ELF-1 (cell line): ENCODE measurements around the gene CCL1.
"Not testable (repeated sequence)": the region's sequence is repeated elsewhere in the genome, so short reads cannot be mapped to it uniquely, and the experiment has no call there.

Experiments
- DNase-seq: peaks from one replicate; pipeline ENCODE4 v3.0.0-alpha.2; 2016; ENCODE audit warnings: low read depth, low spot score

The CCL1 gene

DNA sequence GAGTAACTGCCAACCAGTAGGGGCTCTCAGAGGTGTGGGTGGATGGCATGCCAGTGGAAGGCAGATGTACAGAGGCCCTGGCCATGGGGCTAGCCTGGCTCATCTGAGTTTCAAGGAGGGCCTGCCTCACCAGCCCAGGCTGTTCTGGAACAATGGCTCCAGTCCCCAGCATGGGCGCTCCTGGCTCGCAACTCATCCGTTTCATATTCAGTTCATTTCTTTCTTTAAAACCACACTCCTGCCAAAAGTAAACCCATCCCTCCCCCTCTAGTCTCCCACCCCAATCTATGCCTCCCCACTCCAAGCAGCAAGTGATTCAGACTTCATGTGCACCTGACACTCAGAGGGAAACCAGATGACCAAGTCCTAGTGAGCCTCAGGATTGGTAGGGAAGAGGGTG lies 4.4 kb downstream of the CCL1 start:
- no peak for DNase-seq

GRCh38 chr17:34357398-34357797 lies 5.6 kb downstream of the CCL1 start:
- DNase-seq: peak; percentile 53

DNA sequence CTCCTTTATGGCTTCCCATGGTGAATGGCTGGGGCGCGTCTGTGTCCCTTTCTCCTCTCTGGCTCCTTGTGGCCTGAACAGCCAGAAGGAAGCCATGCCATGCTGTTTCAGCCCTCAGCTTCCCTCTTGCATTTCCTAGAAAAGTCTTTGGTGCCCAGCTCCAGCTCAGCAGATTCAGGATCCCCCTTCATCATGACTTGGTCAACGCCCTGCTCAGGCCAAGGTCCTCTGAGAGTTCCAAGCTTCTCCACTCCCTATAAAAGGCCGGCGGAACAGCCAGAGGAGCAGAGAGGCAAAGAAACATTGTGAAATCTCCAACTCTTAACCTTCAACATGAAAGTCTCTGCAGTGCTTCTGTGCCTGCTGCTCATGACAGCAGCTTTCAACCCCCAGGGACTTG lies 6.8 kb downstream of the CCL1 start, which contains the start of gene CCL13:
TSS of gene CCL13 (plus strand) at position 287 of the 400 bp plus-strand sequence. CDS start at position 334, 47 bp downstream.
- no peak for DNase-seq

GRCh38 chr17:34354637-34355036 lies 8.4 kb downstream of the CCL1 start:
- DNase-seq: no peak

GRCh38 chr17:34352191-34352590 lies 10.8 kb downstream of the CCL1 start:
- DNase-seq: no peak

DNA sequence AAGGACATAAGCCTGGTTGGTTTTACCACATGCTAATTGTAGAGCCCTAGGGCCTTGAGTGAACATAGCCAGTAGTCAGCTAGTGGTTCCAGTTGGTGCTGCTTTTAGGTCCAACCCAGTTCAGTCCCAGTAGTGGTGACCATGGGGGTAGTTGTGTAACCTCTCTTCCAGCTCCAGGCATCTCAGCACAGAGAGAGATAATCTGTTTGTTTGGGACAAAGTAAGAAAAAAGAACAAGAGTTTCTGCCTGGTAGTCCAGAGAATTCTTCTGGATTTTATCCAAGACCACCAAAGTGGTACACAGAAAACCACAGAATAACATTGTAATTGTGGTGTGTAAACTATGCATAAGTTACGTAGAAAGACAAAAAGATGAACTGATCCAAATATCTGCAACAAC lies 11.9 kb downstream of the CCL1 start:
- DNase-seq: no peak

DNA sequence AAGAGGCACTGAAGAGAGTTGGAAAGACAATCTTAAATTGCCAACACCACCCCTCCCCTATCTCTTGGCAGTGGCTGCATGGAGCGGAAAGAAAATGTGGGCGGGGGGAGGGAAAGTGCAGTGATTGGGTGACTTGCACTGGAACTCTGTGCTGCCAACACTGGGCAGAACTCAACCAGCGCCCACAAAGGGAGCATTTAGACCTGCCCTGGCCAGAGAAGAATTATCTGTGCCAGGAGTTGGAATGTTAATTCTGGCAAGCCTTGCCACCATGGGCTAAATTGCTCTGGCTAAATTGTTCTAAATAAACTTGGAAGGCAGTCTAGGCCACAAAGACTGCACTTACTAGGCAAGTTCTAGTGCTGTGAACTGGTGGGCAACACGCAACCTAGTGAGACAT lies 13.3 kb downstream of the CCL1 start:
- no peak for DNase-seq

DNA sequence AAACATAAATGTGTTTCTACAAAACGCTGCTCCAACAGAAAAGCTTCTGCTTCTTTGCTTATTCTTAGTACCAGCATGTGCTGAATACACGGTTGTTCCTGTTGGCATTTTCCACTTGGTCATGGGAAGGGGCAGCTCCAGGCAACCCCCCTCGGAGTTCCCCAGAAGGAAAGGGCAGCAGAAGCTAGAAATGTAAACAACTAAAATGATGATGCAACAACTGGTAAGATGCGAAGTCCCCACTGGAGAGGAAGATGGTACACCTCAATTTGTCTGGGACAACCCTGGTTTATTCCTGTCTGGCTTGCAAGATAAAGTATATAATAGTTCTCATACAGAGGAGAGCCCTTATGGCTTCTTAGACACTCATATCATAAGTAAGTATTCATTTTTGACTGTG lies 16.0 kb downstream of the CCL1 start:
- no peak for DNase-seq

DNA sequence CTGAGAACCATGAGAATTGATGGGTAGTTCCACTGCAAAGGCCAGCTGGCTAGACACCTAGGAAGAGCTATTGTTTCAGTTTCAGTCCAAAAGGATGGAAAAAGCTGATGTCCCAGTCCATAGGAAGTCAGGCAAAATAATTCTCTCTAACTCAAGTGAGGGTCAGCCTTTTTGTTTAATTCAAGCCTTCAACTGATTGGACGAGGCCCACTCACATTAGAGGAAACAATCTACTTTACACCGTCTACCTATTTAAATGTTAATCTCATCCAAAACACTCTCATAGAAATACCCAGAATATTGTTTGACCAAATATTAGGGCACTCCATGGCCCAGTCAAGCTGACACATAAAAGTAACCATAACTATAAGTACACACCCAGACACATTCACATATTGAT lies 21.1 kb downstream of the CCL1 start:
- DNase-seq: no peak

DNA sequence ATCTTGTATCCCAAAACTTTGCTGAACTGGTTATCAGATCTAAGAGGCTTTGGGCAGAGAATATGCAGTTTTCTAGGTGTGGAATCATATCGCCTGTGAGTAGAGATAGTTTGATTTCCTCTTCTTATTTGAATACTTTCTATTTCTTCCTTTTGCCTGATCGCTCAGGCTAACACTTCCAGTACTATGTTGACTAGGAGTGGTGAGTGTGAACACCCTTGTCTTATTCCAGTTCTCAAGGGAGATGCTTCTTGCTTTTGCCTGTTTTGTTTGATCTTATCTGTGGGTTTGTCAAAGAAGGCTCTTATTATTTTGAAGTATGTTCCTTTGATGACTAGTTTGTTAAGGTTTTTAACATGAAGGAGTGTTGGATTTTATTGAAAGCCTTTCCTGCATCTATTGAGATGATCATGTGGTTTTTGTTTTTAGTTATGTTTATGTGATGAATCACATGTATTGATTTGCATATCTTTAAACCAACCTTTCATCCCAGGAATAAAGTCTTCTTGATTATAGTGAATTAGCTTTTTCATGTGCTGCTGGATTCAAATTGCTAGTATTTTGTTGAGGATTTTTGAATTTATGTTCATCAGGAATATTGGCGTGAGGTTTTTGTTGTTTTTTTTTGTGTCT lies 23.8 kb downstream of the CCL1 start:
- DNase-seq: no peak

GRCh38 chr17:34337701-34338100 lies 25.3 kb downstream of the CCL1 start:
- no peak for DNase-seq

- not testable (repeated sequence) for DNase-seq
Measured at GRCh38 chr17:34327580-34327979, 35.5 kb downstream of the CCL1 start.

- DNase-seq: no peak
Measured at GRCh38 chr17:34321964-34322363, 41.1 kb downstream of the CCL1 start.

GRCh38 chr17:34319039-34319483 lies 44.0 kb downstream of the CCL1 start, which contains the start of gene CCL8:
CCL8 (plus strand) TSS chr17:34319435; CDS start chr17:34319502, 67 bp downstream.
- no peak for DNase-seq

GRCh38 chr17:34318474-34318873 lies 44.6 kb downstream of the CCL1 start:
- no peak for DNase-seq

DNA sequence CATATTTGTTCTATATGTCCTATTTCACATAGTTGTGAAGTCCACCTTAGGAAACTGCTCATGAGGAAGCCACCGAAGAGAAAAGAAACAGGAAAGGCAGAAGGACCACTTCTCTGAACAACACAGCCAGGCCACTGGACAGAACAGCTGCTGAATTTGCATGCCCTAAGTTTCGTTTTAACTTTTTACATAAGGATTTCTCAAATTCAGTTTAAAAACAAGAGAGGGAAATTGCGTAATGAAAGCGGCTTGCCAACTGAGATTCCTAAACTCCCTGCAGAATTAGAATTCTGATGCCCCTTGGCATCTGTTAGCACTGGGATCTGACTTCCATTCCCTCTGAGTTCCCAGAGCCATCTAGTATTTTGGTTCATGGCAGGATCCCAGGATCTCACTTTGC lies 48.8 kb downstream of the CCL1 start:
- DNase-seq: no peak

DNA sequence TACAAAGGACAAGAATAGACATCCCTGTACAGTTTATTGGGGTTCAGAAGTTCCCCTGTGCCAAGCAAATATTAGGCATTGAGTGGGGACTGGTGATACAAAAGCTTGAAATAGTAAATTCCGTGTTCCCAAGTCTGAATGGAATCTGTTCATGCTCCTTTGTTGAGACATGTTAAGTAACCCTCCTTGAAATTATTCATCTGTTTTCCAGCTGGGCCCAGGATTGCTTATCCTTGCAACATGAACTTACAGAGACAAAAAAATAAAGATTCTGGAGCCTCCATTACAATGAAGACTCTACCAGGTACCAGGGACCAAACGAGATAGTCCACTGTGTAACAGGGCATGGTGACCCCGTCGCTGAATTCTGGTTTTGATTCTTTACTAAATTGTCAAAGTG lies 49.9 kb downstream of the CCL1 start:
- DNase-seq: no peak

GRCh38 chr17:34312080-34312479 lies 51.0 kb downstream of the CCL1 start:
- DNase-seq: no peak

DNA sequence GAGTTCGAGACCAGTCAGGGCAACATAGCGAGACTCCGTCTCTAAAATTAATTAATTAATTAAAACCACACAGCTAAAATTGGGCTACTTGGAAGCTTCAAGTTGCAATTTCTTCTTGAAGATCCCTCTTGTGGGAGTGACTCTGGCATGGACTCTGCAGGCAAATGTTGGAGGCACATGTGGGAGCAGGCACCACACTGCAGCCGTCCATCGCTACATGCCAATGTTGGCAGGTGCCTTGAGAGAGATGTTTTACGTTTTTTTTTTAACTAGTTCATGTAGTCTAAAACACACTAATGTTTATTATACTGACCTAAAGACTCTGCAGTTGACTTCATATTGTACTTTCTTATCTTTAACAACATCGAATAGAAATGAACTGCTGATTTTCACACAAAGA lies 51.7 kb downstream of the CCL1 start:
- no peak for DNase-seq
